DMS153 treated with DMSO at 0.1 percent for 48 hours (cell line): ENCODE measurements around the gene ZNF221.
A peak's percentile ranks its signal among the peaks of the same experiment; 100 is the strongest.
"Not testable (repeated sequence)": the region's sequence is repeated elsewhere in the genome, so short reads cannot be mapped to it uniquely, and the experiment has no call there.

Experiments used
- DNase-seq: peaks from one replicate; lab custom pipeline; 2025; ENCODE audit not compliant: unreplicated experiment; lab: John Stamatoyannopoulos, UW

ZNF221 gene

DNA sequence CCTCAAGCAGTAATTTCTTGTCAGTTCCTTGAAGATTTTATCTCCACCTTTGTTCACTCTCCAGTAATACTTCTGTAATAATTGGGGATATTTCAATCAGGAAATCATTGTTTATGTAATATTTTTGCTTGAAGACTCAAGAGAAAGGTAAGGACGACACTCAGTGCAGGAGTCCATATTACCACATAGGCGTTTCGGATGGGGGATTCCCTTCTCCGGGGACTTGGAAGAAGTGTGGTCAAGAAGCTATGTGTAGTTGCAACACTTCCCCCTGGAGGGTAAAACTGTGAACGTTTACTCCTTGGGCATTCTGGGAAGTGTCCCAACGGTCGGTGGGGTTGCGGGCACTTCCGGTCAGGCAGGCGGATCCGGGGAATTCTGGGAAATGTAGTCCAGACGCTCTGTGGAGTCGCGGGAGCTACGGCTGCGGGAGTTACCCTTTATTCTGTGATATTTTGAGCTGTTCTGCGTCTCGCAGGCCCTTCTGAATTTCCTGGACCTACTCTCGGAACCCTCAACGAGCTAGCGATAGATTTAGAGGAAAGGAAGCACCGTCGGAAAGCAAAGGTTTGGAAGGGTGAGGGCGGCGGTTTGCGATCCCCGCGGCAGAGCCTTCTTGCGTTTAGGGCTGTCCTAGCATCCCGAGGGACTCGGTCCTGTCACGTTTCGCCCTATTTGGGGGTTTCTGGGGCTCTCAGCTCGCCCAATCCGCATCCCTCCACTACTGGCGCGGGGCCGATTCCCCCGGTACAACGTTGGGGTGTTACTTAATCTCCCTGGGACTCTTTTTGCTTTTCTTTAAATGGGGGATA is at the start of gene ZNF221:
ZNF221 (plus strand) TSS at position 395 of the 812 bp plus-strand sequence. CDS start 11,499 bp downstream, outside the sequence.
- peak; percentile 79 for DNase-seq

DNA sequence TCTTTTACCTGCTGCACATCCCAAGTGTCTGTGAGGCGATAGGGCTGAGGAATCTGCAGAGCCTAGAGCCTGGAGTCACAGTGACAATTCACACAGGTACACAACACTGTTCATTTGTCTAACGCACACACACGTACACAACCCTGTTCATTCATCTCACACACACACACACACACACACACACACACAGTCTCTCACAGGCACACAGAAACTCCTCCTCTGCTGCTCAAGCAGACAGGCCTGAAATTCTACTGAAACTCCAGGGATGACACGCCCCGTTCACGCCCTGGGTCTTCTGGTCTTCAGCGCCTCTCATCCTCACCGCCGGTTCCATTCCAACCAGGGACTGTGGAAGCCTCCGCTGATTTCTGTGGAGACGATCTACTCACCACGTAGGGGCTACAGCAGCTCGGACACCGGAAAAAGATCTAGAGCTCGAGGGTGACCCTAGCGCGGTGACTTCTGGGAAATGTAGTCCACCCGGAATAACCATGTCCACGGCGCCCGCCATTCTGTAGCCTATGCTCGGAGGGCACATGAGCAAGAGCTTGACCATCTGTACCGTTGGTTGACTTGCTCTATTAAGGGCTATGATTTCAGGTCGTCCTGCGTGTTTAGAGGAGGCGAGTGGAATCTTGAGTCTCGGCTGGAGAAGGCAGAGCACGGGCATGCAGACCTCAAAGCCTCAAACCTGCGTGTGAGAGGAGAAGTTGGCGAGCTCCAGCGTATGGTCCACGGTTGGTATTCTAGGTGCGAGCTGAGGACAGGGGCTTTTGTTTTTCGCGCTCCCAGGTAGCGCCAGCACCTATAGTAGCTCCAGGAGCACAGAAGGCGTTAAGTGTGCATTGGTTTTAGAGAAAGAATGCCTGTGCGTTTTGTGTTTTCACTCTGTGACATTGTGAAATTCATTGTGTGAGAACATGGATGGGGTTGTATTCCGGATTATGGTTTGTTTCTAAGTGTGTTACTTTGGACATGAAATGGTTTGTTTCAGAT is 49.3 kb upstream of the ZNF221 start:
- DNase-seq: peak; percentile 40

DNA sequence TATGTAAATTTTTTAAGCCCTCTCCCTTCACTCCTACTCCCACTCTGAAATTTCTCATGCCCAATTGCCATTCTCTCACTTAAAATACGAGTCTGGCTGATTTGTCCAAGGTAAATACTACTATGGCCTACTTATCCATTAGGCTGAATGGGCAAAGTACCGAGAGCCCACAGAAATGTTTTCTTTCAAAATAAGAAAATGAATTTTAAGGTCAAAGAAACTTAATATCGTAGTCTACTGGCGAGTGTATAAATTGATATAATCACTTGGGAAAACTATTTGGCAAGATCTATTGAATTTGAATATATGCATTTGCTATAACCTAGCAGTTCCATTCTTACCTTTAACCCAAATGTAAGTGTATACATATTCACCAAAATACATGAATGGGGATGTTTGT is 48.6 kb upstream of the ZNF221 start:
- DNase-seq: no peak

DNA sequence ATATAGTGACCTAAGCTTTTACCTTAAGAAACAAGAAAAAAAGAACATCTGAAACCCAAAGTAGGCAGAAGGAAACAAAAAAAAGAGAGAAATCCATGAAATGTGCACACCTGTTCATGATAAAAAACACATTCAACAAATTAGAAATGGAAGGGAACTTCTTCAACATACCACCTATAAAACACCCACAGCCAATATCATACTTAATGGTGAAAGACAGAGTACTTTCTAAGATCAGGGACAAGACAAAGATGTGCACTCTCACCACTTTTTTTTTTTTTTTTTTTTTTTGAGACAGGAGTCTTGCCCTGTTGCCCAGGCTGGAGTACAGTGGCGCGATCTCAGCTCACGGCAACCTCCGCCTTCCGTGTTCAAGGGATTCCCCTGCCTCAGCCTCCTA is 45.1 kb upstream of the ZNF221 start:
- no peak for DNase-seq

DNA sequence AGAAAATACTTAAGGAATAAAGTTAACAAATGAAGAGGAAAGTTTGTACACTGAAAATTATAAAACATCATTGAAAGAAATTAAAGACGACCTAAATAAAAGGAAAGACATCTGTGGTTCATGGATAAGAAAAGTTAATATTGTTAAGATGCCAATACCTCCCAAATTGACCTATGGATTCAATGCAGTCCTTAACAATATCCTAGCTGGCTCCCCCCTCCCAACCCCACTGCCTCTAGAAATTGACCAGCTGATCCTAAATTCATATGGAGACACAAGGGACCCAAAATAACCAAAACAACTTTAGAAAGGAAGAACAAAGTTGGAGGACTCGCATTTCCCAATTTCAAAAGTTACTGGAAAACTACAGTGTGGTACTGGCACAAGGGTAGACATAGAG is 44.3 kb upstream of the ZNF221 start:
- no peak for DNase-seq

DNA sequence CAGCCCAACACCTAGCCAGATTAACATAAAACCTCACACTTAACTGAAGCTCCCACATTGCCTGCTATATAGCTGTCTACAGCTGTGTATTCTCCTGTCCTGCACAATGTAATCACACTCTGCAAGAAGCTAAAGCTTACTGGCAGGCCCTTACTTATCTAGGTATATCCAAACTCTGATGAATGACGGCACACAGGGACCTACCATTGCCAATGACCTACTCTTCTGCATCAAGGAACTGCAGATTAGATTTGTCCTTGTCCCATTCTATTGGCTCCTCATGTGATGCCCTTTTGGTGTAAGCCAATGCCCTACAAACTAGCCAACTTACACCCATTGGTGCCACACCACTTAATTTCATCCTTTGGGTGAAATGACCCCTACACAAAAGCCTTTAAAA is 42.4 kb upstream of the ZNF221 start:
- no peak for DNase-seq

DNA sequence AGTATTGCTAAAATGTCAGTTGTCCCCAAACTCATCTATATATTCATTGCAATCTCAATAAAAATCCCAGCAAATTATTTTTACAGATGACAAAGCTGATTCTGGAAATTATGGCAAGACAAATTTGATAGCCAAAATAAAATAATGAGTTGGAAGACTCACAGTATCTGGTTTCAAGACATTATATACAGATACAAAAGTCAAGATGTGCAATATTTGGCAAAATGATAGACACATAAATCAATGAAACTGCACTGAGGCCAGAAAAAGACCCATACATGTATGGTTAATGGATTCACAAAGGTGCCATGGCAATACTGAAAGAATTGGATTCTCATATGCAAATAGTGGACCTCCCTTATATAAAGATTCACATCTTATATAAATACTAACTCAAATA is 40.1 kb upstream of the ZNF221 start:
- no peak for DNase-seq

DNA sequence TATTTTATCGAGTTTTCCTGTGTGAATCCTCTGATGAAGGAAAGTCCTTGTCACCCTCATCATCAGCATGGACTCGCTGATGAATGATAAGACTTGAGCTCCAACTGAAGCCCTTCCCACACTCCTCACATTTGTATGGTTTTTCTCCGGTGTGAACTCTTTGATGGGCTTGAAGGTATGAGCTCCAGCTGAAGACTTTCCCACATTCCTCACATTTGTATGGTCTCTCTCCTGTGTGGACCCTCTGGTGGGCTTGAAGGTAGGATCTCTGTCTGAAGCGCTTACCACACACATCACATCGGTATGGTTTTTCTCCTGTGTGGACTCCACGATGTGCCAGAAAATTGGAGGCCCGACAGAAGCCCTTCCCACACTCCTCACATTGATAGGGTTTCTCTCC is 37.6 kb upstream of the ZNF221 start:
- no peak for DNase-seq

DNA sequence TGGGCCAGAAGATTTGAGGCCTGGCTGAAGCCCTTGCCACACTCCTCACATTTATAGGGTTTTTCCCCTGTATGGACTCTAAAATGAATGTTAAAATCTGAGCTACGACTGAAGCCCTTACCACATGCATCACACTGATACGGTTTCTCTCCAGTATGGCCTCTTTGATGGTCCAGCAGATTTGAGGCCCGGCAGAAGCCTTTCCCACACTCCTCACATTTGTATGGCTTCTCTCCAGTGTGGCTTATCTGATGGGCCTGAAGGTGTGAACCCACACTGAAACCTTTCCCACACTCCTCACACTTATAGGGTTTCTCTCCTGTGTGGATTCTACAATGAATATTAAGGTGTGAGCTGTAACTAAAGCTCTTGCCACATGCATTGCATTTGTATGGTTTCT is 37.0 kb upstream of the ZNF221 start:
- no peak for DNase-seq

DNA sequence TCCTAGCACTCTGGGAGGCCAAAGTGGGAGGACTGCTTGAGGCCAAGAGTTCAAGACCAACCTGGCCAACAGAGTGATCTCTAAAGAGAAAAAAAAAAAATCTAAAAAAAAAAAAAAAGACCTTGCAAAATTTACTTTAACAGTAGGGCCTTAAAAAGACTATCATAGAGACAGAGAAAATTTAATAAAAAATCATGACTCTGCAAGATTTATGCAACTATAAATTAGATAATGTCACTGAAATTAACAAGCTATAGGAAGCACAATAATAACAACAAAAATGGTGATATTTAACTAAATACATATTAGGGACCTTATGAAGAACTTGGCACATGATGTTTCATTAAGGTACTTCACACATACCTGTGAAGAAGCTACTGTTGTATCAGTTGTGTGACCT is 27.2 kb upstream of the ZNF221 start:
- no peak for DNase-seq

DNA sequence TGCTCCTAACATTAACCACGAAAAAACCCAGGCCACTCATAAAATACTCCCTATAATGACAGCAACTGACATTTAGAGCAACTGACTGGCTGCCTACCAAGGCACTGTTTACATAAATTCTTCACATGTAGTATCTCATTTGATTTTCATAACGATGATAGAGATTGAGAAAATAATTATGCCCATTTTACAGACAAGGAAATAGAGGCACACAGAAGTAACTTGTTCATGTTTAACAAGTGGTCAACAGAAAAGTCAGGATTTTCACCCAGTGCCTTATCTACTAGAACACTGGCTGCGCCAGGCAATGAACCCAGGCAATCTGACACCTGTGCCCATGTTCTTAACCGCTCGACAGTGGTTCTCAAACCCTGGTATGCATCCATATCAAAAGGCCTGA is 22.2 kb upstream of the ZNF221 start:
- no peak for DNase-seq

DNA sequence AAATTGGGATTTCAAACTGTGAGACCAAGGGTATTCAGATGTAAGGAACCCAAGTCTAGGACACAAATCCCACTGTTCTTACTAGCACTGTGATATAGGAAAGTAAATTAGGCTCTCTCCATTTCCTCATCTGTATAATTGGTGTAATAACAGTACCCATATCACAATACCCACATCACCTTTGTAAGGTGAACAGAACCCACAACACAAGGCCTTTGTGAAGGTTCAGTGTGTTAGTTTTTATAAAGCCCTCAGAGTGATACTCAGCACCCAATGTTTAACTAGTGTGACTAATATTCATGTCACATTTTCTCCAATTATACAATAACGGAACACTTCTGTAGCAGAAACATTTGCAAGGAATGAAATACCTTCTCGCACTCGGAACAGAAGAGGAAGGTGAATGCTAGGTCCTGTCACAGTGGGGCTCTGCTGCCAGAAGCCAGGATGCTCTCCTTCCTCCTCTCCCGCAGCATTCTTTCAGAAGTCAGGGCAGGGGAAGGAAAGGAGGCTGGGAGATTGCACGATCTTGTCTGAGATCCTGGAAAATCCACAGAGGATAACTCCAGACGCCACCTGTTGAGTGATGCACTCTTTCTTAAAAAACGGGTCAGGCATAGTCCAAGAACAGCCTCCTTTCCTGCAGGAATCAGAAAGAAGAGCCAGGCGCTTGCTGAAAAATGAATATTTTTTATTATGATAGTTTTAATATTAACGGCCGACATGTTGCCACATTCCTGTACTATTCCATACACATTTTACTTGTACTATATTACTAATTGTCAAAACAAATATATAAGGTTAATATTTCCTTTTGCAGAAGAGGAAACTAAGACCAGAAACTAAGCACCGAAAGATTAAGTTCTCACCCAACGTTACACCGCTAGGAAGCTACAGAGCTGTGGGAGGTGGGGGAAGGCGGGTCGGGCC is 16.7 kb upstream of the ZNF221 start:
- DNase-seq: no peak

DNA sequence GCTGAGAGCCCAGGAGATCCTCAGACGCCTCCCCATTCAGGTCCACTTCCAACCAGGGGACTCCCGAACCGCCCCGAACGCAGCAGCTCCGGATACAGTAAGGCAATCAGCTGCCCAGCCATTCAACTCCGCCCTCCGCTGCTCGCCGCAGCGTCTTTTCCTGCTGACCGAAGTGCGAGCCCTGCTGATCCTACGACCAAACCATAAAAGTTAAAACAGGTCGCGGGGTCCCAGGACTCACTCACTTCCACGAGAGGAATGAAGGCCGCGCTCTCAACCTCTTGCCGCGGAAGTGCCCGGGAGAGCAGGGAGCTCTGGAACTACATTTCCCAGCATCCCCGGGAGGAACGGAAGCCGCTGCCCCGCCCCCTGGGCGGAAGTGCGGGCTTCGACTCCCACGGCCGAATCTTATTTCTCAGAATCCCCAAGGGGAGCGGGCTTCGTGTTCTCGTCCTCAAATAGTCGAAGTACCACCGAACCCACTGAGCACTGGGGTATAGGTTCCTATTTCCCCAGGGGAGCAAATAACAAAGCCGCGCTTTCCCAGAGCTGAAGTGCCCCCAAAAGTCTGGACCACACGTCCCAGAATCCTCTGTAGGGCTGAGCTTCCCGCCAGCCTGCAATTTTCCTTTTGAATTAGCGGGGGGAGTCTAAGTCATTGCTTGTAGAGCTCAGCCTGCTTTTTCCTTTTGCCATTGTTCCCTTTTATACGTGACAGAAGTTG is 15.9 kb upstream of the ZNF221 start, which contains the start of gene ZNF45:
ZNF45 (minus strand) TSS at position 298 of the 724 bp plus-strand sequence. CDS start 13,097 bp downstream, outside the sequence.
- peak; percentile 84 for DNase-seq

DNA sequence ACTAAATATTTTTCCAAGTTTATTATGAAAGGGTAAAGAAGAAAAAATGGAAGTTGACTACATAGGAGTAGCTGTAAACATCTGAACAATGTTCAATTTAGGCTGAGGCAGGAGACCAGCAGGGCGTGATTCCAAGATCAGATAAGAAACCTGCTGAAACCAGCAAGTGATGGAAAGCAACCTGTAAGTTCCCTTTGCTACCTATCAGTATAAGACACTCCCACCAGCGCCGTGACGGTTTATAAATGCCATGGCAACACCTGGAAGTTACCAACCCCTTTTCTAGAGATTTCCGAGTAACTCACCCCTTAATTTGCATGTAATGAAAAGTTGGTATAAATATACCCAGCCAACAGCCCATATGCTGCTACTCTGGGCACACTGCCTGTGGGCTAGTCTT is 14.8 kb upstream of the ZNF221 start:
- DNase-seq: no peak

DNA sequence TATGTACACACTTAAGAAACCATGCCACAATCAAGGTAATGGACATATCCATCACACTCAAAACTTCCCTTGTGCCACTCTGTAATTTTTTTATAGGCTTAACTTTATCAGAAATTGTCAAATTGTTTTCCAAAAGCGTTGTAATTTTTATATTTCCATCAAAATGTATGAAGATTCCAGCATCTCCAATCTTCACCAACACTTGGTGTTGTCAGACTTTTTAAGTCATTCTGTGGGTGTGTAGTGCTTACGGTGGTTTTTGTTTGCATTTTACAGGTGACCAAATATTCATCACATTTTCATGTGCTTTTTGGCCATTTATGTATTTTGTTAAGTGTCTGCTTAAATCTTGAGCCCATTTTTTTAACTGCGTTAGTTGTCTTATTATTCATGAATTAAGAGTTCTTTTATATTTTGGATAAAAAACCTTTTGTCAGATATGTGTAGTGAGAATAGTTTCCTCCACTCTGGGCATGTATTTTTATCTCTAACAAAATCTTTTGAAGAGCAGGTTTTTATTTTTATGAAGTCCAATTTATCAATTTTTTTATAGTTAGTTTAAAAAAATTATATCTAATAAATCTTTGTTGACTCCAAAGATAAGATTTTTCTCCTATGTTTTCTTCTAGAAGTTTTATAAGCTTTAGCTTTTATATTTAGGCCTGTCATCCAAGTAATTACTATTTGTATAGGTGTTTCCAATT is 11.3 kb upstream of the ZNF221 start:
- no peak for DNase-seq

DNA sequence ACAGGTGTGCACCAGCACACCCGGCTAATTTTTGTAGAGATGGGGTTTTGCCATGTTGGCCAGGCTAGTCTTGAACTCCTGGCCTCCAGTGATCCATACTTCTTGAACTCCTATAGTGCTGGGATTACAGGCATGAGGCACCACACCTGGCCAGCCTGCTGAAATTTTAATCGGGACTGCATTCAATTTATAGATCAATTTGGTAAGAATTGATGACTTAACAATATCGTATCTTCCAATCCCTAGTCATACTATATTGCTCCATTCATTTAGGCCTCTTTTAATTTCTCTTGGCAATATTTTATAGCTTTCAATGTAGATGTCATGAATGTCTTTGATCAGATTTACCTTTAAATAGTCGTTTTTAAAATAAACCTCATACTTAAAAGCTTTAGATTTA is 10.3 kb upstream of the ZNF221 start:
- no peak for DNase-seq

DNA sequence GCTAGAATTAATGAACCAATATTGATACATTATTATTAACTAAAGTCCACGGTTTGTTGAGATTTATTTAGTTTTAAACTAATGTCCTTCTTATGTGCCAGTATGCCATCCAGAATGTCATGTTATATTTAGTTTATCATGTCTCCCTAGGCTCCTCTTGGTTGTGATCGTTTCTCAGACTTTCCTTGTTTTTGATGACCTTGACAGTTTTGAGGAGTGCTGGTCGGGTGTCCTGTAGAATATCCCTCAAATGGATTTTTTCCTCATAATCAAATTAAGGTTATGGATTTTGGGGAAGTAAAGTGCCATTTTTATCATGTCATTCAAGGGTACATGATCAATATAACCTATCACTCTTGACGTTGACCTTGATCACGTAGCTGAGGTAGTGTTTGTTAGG is 9.8 kb upstream of the ZNF221 start:
- no peak for DNase-seq

DNA sequence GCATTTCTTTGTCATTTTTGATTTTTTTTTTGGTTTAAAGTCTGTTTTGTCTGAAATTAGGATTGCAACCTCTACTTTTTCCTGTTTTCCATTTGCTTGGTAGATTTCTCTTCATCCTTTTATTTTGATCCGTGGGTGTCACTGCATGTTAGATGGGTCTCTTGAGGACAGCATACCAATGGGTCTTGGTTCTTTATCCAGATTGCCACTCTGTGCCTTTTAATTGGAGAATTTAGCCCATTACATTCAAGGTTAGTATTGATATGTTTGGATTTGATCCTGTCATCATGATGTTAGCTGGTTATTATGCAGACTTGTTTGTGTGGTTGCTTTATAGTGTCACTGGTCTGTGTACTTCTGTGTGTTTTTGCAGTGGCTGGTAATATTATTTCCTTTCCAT is 3.6 kb upstream of the ZNF221 start:
- not testable (repeated sequence) for DNase-seq

DNA sequence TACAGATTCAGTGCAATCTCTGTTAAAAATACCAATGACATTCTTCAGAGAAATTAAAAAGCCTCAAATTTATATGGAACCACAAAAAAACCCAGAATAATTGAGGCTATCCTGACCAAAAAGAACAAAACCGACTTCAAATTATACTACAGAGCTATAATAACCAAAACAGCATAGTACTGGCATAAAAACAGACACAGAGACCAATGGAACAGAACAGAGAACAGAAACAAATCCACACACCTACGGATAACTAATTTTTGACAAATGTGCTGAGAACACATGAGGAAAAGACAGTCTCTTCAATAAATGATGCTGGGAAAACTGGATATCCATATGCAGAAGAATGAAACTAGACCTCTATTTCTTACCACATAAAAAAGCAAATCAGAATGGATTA is 1.2 kb upstream of the ZNF221 start:
- not testable (repeated sequence) for DNase-seq
